HCT116 (cell line): ENCODE measurements around the gene TBC1D25.

ENCODE experiments used
- CEBPB ChIP-seq: IDR thresholded peaks from 2 replicates; pipeline ENCODE4 v1.6.1; 2012; ENCODE audit warnings: low read depth
- CTCF ChIP-seq, 3 experiments: fragments of 200-600 bp in 1 of 3; sonication (generic) in 1 of 3; IDR thresholded peaks in 2 of 3; conservative IDR thresholded peaks in 1 of 3; 2 replicates each; pipeline ENCODE4 v1.5.1; 2012 to 2017; ENCODE audit warnings: low read depth in 2 of 3, low read length in 2 of 3, antibody characterized with exemption in 1 of 3, borderline replicate concordance in 1 of 3, control low read depth in 1 of 3, mild to moderate bottlenecking in 1 of 3, mixed read lengths in 1 of 3, mixed run types in 1 of 3, moderate library complexity in 1 of 3; ENCODE audit not compliant: insufficient read depth in 1 of 3
- EZH2 ChIP-seq: fragments of 200-600 bp; sonication (generic); IDR thresholded peaks from 2 replicates; pipeline ENCODE4 v1.6.1; 2017; ENCODE audit warnings: antibody characterized with exemption, mixed run types
- JUND ChIP-seq: IDR thresholded peaks from 2 replicates; pipeline ENCODE4 v1.6.1; 2012
- POLR2A ChIP-seq: IDR thresholded peaks from 2 replicates; pipeline ENCODE4 v1.7.0; 2011; ENCODE audit warnings: borderline replicate concordance; ENCODE audit not compliant: insufficient read depth, insufficient read length; ENCODE audit errors: extremely low read depth
- POLR2AphosphoS5 ChIP-seq: IDR thresholded peaks from 2 replicates; pipeline ENCODE4 v1.6.1; 2011; ENCODE audit warnings: mild to moderate bottlenecking, low read depth, low read length, moderate library complexity
- SIN3A ChIP-seq: IDR thresholded peaks from 2 replicates; pipeline ENCODE4 v1.6.1; 2012; ENCODE audit warnings: low read depth
- SRF ChIP-seq: IDR thresholded peaks from 2 replicates; pipeline ENCODE4 v1.6.1; 2012; ENCODE audit warnings: low read depth
- YY1 ChIP-seq: IDR thresholded peaks from 2 replicates; pipeline ENCODE4 v1.6.1; 2011; ENCODE audit warnings: low read length, low read depth, moderate library complexity, mild to moderate bottlenecking; ENCODE audit not compliant: insufficient replicate concordance; ENCODE audit errors: extremely low read depth
- ZFX ChIP-seq: fragments of 450-650 bp; IDR thresholded peaks from 2 replicates; pipeline ENCODE4 v1.6.1; 2017

GRCh38 chrX:48498374-48498809, 41.1 kb upstream of the TBC1D25 start:
- TF ChIP-seq EZH2 (no peak), CEBPB (no peak), POLR2A (no peak), CTCF (IDR thresholded peaks at IDR 0.05 in 2 of 3, conservative IDR thresholded peaks at IDR 0.05 in 1 of 3; ENCODE audit: borderline replicate concordance in 1 of 3, insufficient read depth in 1 of 3, low read depth in 2 of 3, low read length in 2 of 3) (no peak), SRF (no peak), SIN3A (no peak), YY1 (no peak), POLR2AphosphoS5 (no peak), ZFX (no peak), JUND (no peak)
